ENCODE measurements around the gene BID.

The BID gene

GRCh38 chr22:17774206-17774925, at the start of gene BID:
Gene BID (minus strand): TSS chr22:17774469. CDS start chr22:17750116, 24,353 bp downstream.
- in situ Hi-C loops (cut with MboI; ENCODE audit: low sequenced_read_pairs): loop anchor here (10.0 kb wide), 2 partner anchors 60 to 140 kb away; partner anchors contain the start of gene BCL2L13

- in situ Hi-C loops (cut with MboI; ENCODE audit: low sequenced_read_pairs): no loop called here
These were observed 49.7 kb upstream of the BID start for GRCh38 chr22:17823964-17824363.

- in situ Hi-C loops (cut with MboI; ENCODE audit: low sequenced_read_pairs): no loop called here
These were observed 49.0 kb upstream of the BID start for GRCh38 chr22:17823226-17823625.

- in situ Hi-C loops (cut with MboI; ENCODE audit: low sequenced_read_pairs): no loop called here
These were observed 47.8 kb upstream of the BID start for GRCh38 chr22:17822087-17822486.

GRCh38 chr22:17820879-17821439, 46.7 kb upstream of the BID start:
- in situ Hi-C loops (cut with MboI; ENCODE audit: low sequenced_read_pairs): no loop called here

GRCh38 chr22:17818649-17819048, 44.4 kb upstream of the BID start:
- in situ Hi-C loops (cut with MboI; ENCODE audit: low sequenced_read_pairs): no loop called here

GRCh38 chr22:17818180-17818579, 43.9 kb upstream of the BID start:
- in situ Hi-C loops (cut with MboI; ENCODE audit: low sequenced_read_pairs): no loop called here

GRCh38 chr22:17817511-17818065, 43.3 kb upstream of the BID start:
- in situ Hi-C loops (cut with MboI; ENCODE audit: low sequenced_read_pairs): no loop called here

- in situ Hi-C loops (cut with MboI; ENCODE audit: low sequenced_read_pairs): no loop called here
These were observed 42.8 kb upstream of the BID start for GRCh38 chr22:17817079-17817478.

- in situ Hi-C loops (cut with MboI; ENCODE audit: low sequenced_read_pairs): no loop called here
These were observed 42.4 kb upstream of the BID start for GRCh38 chr22:17816649-17817048.

- in situ Hi-C loops (cut with MboI; ENCODE audit: low sequenced_read_pairs): no loop called here
These were observed 41.5 kb upstream of the BID start for GRCh38 chr22:17815703-17816254.

GRCh38 chr22:17814830-17815229, 40.6 kb upstream of the BID start:
- in situ Hi-C loops (cut with MboI; ENCODE audit: low sequenced_read_pairs): no loop called here

GRCh38 chr22:17814084-17814483, 39.8 kb upstream of the BID start:
- in situ Hi-C loops (cut with MboI; ENCODE audit: low sequenced_read_pairs): no loop called here

GRCh38 chr22:17811119-17811518, 36.9 kb upstream of the BID start:
- in situ Hi-C loops (cut with MboI; ENCODE audit: low sequenced_read_pairs): no loop called here

GRCh38 chr22:17810570-17811116, 36.4 kb upstream of the BID start:
- in situ Hi-C loops (cut with MboI; ENCODE audit: low sequenced_read_pairs): no loop called here

GRCh38 chr22:17808693-17809403, 34.6 kb upstream of the BID start:
- in situ Hi-C loops (cut with MboI; ENCODE audit: low sequenced_read_pairs): no loop called here

GRCh38 chr22:17807578-17808410, 33.5 kb upstream of the BID start:
- in situ Hi-C loops (cut with MboI; ENCODE audit: low sequenced_read_pairs): no loop called here

GRCh38 chr22:17807086-17807485, 32.8 kb upstream of the BID start:
- in situ Hi-C loops (cut with MboI; ENCODE audit: low sequenced_read_pairs): no loop called here

- in situ Hi-C loops (cut with MboI; ENCODE audit: low sequenced_read_pairs): no loop called here
These were observed 32.2 kb upstream of the BID start for GRCh38 chr22:17806437-17806836.
